ENCODE results near the gene GALNT13. TPM values are rescaled to one million over a fixed set of nuclear protein-coding genes. Genes with fewer than 3 reads are reported as not detected.

GALNT13 gene
- total RNA-seq, 2 experiments from 2014 or later, result 0.32 to 0.60 TPM

DNA sequence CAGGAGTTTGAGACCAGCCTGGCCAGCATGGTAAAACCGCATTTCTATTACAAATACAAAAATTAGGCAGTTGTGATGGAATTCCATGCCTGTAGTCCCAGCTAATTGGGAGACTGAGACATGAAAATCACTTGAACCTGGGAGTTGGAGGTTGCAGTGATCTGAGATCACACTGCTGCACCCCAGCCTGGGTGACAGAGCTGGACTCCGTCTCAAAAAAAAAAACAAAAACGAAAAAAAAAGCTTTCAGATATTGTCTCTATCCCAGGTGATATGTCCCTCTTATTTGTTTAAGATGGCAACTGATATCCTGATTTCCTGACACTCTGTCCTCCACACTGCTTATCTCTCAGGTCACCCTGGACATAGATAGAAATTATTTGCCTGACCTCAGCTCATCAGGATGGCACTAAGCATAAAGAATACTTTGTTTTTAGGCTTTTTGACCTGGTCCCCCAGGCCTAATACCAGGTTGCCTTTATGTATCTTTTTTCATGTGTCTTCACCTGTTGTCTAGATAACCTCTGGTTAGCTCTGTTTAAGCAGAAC, 531.6 kb downstream of the GALNT13 start:
- Mint-ChIP-seq H3K27me3 (no peaks in the 10 kb centered on the region), H3K4me1 (ENCODE audit: low read depth) (no peaks in the 10 kb centered on the region), H3K27ac (no peak overlapping the region), H3K36me3 (ENCODE audit: low read depth) (no peaks in the 10 kb centered on the region), H3K4me3 (no peak overlapping the region), H3K9me3 (no peaks in the 10 kb centered on the region)
- ChIA-PET POLR2A (no interaction called here), CTCF (no interaction called here)
- ATAC-seq, result no peak
- DNase-seq, result no peak
- intact Hi-C loops (cut with micrococcal nuclease), result no loop called here
- TF ChIP-seq, protein P1, sequence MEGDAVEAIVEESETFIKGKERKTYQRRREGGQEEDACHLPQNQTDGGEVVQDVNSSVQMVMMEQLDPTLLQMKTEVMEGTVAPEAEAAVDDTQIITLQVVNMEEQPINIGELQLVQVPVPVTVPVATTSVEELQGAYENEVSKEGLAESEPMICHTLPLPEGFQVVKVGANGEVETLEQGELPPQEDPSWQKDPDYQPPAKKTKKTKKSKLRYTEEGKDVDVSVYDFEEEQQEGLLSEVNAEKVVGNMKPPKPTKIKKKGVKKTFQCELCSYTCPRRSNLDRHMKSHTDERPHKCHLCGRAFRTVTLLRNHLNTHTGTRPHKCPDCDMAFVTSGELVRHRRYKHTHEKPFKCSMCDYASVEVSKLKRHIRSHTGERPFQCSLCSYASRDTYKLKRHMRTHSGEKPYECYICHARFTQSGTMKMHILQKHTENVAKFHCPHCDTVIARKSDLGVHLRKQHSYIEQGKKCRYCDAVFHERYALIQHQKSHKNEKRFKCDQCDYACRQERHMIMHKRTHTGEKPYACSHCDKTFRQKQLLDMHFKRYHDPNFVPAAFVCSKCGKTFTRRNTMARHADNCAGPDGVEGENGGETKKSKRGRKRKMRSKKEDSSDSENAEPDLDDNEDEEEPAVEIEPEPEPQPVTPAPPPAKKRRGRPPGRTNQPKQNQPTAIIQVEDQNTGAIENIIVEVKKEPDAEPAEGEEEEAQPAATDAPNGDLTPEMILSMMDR (IDR thresholded peaks at IDR 0.05), result no peak

DNA sequence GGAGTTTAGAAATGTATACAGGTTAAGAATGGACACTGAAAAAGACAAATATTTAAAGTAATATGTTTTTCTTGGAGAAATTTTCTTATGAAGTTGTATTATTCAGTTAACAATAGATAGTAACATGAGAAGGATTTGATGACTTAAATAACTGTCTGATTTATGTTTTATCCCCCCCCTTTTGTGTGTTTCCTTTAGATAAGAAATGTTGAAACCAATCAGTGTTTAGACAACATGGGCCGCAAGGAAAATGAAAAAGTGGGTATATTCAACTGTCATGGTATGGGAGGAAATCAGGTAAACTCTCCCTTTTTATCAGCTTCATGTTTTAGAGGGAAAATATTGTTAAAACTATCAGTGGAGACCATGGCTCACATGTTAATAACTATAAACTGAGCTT, 537.1 kb downstream of the GALNT13 start:
- Mint-ChIP-seq H3K36me3 (ENCODE audit: low read depth) (no peaks in the 10 kb centered on the region), H3K27me3 (no peaks in the 10 kb centered on the region), H3K9me3 (no peaks in the 10 kb centered on the region), H3K4me1 (ENCODE audit: low read depth) (no peaks in the 10 kb centered on the region), H3K4me3 (no peak overlapping the region), H3K27ac (no peak overlapping the region)
- ATAC-seq, result no peak
- ChIA-PET POLR2A (no interaction called here), CTCF (no interaction called here)
- TF ChIP-seq, protein P1 (IDR thresholded peaks at IDR 0.05), result no peak
- DNase-seq, result no peak
- intact Hi-C loops (cut with micrococcal nuclease), result no loop called here

DNA sequence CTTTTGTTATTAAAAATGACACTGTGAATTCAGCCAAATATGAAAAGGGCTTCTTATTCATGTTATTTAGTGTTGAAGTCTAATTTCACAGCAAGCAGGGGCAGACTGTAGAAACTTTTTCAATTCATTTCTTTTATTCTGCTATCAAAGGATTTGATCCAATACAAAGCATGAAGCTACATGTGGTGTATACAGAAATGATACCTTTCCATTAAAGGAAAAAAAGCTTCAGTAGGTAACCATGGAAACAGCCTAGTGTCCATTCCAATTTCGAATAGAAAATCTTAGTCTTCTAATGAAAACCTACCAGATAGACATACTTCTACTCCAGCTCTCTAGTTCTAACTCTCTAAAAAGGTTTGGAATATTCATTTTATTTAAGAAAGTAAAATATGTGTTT, 550.5 kb downstream of the GALNT13 start:
- ATAC-seq (no peak), DNase-seq (no peak)
- ChIA-PET POLR2A (interaction anchor here (0.7 kb wide), 1 partner anchor 1315 kb away, joined by 3 read pairs; no protein-coding TSS in a partner anchor), CTCF (no interaction called here)
- peaks cover 2% of the 10 kb centered on the region for H3K4me1 Mint-ChIP-seq (ENCODE audit: low read depth)
- no peak overlapping the region for H3K4me3 Mint-ChIP-seq
- H3K27ac Mint-ChIP-seq, result no peak overlapping the region
- H3K36me3 Mint-ChIP-seq (ENCODE audit: low read depth), result no peaks in the 10 kb centered on the region
- TF ChIP-seq, protein P1 (IDR thresholded peaks at IDR 0.05), result no peak
- H3K9me3 Mint-ChIP-seq, result peaks cover 4% of the 10 kb centered on the region
- intact Hi-C loops (cut with micrococcal nuclease), result no loop called here
- H3K27me3 Mint-ChIP-seq, result no peaks in the 10 kb centered on the region

DNA sequence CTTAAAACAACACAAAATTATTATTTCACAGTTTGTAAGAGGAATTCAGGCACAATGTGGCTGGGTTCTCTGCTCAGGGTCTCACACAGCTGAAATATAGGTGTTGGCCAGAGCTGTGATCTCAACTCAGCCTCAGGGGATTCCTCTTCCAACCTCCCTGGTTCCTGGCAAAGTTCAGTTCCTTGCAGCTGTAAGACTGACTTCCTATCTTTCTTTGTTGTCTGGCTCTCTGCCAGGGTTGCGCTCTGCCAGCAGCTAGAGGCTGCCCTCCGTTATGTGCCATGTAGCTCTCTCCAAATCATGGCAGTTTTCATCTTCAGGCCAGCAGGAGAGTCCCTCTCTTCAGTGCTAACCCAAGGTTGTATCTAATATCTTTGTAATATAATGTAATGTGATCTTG, 554.3 kb downstream of the GALNT13 start:
- peaks cover 7% of the 10 kb centered on the region for H3K4me1 Mint-ChIP-seq (ENCODE audit: low read depth)
- ChIA-PET CTCF (no interaction called here), POLR2A (no interaction called here)
- no peak overlapping the region for H3K27ac Mint-ChIP-seq
- TF ChIP-seq, protein P1 (IDR thresholded peaks at IDR 0.05), result no peak
- no peaks in the 10 kb centered on the region for H3K36me3 Mint-ChIP-seq (ENCODE audit: low read depth)
- intact Hi-C loops (cut with micrococcal nuclease), result no loop called here
- no peaks in the 10 kb centered on the region for H3K27me3 Mint-ChIP-seq
- H3K9me3 Mint-ChIP-seq, result peaks cover 3% of the 10 kb centered on the region
- H3K4me3 Mint-ChIP-seq, result no peak overlapping the region
- no peak for DNase-seq
- no peak for ATAC-seq

DNA sequence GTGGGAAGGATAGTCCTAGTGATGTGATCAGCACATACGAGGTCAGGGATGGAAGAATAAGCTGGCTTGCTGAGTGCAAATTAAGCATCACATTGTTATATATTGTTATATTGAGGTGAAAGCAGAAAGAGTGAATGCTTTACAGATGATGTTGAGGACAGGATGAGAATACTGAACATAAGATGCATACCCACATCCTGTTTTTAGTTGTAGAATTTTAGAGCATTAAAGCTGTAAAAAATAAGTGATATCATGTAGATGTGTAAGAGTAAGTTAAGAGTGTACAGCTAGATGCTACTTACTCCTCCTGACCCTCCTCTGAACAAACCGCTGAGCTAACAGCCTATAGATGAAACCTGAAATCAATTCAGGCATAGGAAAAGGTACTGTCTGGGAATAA, 555.7 kb downstream of the GALNT13 start:
- POLR2A ChIA-PET, result no interaction called here
- TF ChIP-seq, protein P1 (IDR thresholded peaks at IDR 0.05), result no peak
- no peak for ATAC-seq
- DNase-seq, result no peak
- H3K4me1 Mint-ChIP-seq (ENCODE audit: low read depth), result peaks cover 7% of the 10 kb centered on the region
- H3K36me3 Mint-ChIP-seq (ENCODE audit: low read depth), result no peaks in the 10 kb centered on the region
- no peaks in the 10 kb centered on the region for H3K27me3 Mint-ChIP-seq
- CTCF ChIA-PET, result no interaction called here
- H3K4me3 Mint-ChIP-seq, result no peak overlapping the region
- intact Hi-C loops (cut with micrococcal nuclease), result no loop called here
- peaks cover 4% of the 10 kb centered on the region for H3K9me3 Mint-ChIP-seq
- no peak overlapping the region for H3K27ac Mint-ChIP-seq
